ENCODE data around the gene ARFRP1. TPM values are rescaled to one million over a fixed set of nuclear protein-coding genes. Genes with fewer than 3 reads are reported as not detected.
A peak's percentile ranks its signal among the peaks of the same experiment; 100 is the strongest.

Gene ARFRP1
- total RNA-seq, 1 experiment from 2014 or later, result 30.2 TPM

DNA sequence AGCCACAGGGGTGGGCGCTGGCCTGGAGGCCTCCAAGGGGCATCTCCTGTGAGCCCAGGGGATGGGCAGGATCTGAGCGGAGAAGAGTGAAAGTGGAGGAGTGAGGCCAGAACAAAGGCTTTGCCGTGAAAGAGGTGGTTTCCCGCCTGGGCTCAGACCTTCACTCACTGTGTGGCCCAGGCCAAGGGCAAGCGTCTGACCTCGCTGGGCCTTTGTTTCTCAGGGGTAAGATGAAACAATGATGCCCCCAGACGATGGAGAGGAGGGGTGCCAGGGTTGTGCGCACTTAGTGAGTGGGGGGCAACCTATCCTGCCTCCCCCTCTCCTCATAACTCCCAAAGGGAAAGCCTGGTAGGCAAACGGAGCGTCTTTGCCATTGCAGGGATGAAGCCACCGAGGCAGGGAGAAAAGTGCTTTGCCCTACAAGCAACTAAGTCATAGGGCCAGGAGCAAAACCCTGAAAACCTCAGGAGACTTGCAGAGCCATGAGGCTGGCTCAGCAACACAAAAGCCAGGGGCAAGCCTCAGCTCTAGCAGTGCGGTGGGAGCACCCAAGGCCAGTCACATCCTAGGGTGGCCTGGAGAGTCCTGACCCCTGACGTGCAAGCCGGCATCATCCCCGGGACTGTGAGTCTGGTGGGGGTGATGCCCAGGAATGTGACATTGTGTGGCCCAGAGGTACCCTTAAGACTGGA lies 53.7 kb downstream of the ARFRP1 start:
- H3K4me1 Mint-ChIP-seq, result peaks cover 23% of the 10 kb centered on the region
- no peak for DNase-seq (ENCODE audit: low spot score)
- peak; percentile 3 for ATAC-seq
- TF ChIP-seq, protein P1, sequence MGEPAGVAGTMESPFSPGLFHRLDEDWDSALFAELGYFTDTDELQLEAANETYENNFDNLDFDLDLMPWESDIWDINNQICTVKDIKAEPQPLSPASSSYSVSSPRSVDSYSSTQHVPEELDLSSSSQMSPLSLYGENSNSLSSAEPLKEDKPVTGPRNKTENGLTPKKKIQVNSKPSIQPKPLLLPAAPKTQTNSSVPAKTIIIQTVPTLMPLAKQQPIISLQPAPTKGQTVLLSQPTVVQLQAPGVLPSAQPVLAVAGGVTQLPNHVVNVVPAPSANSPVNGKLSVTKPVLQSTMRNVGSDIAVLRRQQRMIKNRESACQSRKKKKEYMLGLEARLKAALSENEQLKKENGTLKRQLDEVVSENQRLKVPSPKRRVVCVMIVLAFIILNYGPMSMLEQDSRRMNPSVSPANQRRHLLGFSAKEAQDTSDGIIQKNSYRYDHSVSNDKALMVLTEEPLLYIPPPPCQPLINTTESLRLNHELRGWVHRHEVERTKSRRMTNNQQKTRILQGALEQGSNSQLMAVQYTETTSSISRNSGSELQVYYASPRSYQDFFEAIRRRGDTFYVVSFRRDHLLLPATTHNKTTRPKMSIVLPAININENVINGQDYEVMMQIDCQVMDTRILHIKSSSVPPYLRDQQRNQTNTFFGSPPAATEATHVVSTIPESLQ (CRISPR knock-in tag; IDR thresholded peaks at IDR 0.05), result no peak
- TF ChIP-seq, protein P2, sequence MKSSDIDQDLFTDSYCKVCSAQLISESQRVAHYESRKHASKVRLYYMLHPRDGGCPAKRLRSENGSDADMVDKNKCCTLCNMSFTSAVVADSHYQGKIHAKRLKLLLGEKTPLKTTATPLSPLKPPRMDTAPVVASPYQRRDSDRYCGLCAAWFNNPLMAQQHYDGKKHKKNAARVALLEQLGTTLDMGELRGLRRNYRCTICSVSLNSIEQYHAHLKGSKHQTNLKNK (CRISPR knock-in tag; IDR thresholded peaks at IDR 0.05), result no peak
- TF ChIP-seq IRF2 (CRISPR knock-in tag; IDR thresholded peaks at IDR 0.05; ENCODE audit: borderline replicate concordance, low read depth), result no peak
- TF ChIP-seq, protein P3, sequence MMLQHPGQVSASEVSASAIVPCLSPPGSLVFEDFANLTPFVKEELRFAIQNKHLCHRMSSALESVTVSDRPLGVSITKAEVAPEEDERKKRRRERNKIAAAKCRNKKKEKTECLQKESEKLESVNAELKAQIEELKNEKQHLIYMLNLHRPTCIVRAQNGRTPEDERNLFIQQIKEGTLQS (CRISPR knock-in tag; conservative IDR thresholded peaks at IDR 0.05), result no peak
- TF ChIP-seq, protein P4, sequence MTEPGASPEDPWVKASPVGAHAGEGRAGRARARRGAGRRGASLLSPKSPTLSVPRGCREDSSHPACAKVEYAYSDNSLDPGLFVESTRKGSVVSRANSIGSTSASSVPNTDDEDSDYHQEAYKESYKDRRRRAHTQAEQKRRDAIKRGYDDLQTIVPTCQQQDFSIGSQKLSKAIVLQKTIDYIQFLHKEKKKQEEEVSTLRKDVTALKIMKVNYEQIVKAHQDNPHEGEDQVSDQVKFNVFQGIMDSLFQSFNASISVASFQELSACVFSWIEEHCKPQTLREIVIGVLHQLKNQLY (CRISPR knock-in tag; IDR thresholded peaks at IDR 0.05), result no peak
- TF ChIP-seq, protein P5, sequence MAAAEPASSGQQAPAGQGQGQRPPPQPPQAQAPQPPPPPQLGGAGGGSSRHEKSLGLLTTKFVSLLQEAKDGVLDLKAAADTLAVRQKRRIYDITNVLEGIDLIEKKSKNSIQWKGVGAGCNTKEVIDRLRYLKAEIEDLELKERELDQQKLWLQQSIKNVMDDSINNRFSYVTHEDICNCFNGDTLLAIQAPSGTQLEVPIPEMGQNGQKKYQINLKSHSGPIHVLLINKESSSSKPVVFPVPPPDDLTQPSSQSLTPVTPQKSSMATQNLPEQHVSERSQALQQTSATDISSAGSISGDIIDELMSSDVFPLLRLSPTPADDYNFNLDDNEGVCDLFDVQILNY (CRISPR knock-in tag; IDR thresholded peaks at IDR 0.05), result no peak
- TF ChIP-seq TCF7 (CRISPR knock-in tag; IDR thresholded peaks at IDR 0.05; ENCODE audit: low read depth), result no peak
- no peak for TF ChIP-seq ZNF423 (CRISPR knock-in tag; IDR thresholded peaks at IDR 0.05)
- TF ChIP-seq, protein P6, sequence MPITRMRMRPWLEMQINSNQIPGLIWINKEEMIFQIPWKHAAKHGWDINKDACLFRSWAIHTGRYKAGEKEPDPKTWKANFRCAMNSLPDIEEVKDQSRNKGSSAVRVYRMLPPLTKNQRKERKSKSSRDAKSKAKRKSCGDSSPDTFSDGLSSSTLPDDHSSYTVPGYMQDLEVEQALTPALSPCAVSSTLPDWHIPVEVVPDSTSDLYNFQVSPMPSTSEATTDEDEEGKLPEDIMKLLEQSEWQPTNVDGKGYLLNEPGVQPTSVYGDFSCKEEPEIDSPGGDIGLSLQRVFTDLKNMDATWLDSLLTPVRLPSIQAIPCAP (CRISPR knock-in tag; IDR thresholded peaks at IDR 0.05), result no peak
- no peak for TF ChIP-seq KAT7 (CRISPR knock-in tag; IDR thresholded peaks at IDR 0.05; ENCODE audit: borderline replicate concordance)
- no peak for TF ChIP-seq ATF1 (CRISPR knock-in tag; IDR thresholded peaks at IDR 0.05)
- TF ChIP-seq ZNF219 (CRISPR knock-in tag; IDR thresholded peaks at IDR 0.05; ENCODE audit: borderline replicate concordance), result no peak
- no peak for TF ChIP-seq ZNF263 (CRISPR knock-in tag; IDR thresholded peaks at IDR 0.05; ENCODE audit: low read depth)
- TF ChIP-seq NR2C2 (CRISPR knock-in tag; IDR thresholded peaks at IDR 0.05), result no peak
- TF ChIP-seq NFATC4 (CRISPR knock-in tag; IDR thresholded peaks at IDR 0.05), result no peak
- no peak for TF ChIP-seq RELA (CRISPR knock-in tag; IDR thresholded peaks at IDR 0.05; ENCODE audit: borderline replicate concordance)
- no peak for TF ChIP-seq ZNF232 (CRISPR knock-in tag; IDR thresholded peaks at IDR 0.05)
- no peak for TF ChIP-seq CREB1 (CRISPR knock-in tag; IDR thresholded peaks at IDR 0.05)
- TF ChIP-seq RORB (CRISPR knock-in tag; IDR thresholded peaks at IDR 0.05), result no peak
- TF ChIP-seq, protein P7, sequence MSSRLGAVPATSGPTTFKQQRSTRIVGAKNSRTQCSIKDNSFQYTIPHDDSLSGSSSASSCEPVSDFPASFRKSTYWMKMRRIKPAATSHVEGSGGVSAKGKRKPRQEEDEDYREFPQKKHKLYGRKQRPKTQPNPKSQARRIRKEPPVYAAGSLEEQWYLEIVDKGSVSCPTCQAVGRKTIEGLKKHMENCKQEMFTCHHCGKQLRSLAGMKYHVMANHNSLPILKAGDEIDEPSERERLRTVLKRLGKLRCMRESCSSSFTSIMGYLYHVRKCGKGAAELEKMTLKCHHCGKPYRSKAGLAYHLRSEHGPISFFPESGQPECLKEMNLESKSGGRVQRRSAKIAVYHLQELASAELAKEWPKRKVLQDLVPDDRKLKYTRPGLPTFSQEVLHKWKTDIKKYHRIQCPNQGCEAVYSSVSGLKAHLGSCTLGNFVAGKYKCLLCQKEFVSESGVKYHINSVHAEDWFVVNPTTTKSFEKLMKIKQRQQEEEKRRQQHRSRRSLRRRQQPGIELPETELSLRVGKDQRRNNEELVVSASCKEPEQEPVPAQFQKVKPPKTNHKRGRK (CRISPR knock-in tag; IDR thresholded peaks at IDR 0.05; ENCODE audit: borderline replicate concordance), result no peak
- H3K36me3 Mint-ChIP-seq, result no peaks in the 10 kb centered on the region
- H3K9me3 Mint-ChIP-seq, result no peaks in the 10 kb centered on the region
- H3K4me3 Mint-ChIP-seq, result peak overlapping the region; percentile 80
- ChIA-PET CTCF (interaction anchor here (1.1 to 4.0 kb wide), 4 partner anchors 12 to 326 kb away, joined by 3 to 50 read pairs (median 8); partner anchors contain the start of gene PRPF6), POLR2A (interaction anchor here (1.2 to 3.1 kb wide), 4 partner anchors 12 to 211 kb away, joined by 3 to 23 read pairs (median 4); partner anchors contain the start of genes GMEB2, PPDPF and TPD52L2)
- peak overlapping the region; percentile 92 for H3K27ac Mint-ChIP-seq
- H3K27me3 Mint-ChIP-seq (ENCODE audit: low read depth), result peaks cover 3% of the 10 kb centered on the region; the same call in 1 of the 2 replicates
